Stimulated activated CD4-positive, alpha-beta T cell treated with anti-CD3 and anti-CD28 coated beads, Interleukin-4, amount 100 ng/mL, for 1 hour (primary cell): ENCODE measurements around the gene C3orf18.

Source experiments
- DNase-seq: peaks from one replicate; pipeline ENCODE4 v3.0.0-alpha.2; 2020

C3orf18 gene

DNA sequence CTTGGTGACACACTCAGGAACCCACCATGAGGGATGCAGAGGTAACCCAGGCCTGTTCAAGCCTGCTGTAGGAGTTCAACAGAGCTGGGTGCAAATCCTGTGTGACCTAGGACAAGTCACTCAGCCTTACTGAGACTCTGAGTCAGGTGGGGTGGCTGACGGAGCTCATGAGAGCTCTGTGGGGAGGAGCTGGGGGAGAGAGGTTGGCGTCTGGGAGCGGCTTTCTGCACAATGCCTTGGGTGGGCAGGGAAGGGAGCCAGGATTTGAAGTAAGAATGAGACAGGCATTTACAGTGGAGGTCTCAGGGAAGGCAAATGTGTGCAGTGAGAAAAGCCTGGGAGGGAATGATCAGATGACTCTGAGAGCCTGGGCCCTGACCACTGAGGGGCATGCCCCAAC lies 18.3 kb downstream of the C3orf18 start:
- DNase-seq = no peak

DNA sequence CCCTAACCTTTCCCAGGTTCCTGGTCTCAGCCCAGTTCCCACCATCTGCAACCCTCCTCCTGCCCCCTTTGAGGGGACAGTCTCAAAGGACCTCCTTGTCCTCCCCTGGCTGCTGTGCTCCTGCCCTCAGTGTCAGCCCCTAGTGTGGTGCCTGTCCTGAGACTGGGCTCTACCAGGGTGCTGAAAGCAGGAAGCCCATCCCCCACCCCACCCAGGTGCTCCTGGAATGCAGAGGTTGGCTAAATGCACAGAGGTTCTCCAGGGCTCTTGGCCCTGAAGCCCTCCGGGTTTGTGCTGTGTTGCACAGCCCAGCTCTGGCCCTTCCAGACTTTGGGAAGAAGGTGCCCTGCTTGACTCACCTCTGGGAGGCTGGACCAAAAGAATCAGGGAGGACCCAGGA lies 21.8 kb downstream of the C3orf18 start:
- no peak for DNase-seq

DNA sequence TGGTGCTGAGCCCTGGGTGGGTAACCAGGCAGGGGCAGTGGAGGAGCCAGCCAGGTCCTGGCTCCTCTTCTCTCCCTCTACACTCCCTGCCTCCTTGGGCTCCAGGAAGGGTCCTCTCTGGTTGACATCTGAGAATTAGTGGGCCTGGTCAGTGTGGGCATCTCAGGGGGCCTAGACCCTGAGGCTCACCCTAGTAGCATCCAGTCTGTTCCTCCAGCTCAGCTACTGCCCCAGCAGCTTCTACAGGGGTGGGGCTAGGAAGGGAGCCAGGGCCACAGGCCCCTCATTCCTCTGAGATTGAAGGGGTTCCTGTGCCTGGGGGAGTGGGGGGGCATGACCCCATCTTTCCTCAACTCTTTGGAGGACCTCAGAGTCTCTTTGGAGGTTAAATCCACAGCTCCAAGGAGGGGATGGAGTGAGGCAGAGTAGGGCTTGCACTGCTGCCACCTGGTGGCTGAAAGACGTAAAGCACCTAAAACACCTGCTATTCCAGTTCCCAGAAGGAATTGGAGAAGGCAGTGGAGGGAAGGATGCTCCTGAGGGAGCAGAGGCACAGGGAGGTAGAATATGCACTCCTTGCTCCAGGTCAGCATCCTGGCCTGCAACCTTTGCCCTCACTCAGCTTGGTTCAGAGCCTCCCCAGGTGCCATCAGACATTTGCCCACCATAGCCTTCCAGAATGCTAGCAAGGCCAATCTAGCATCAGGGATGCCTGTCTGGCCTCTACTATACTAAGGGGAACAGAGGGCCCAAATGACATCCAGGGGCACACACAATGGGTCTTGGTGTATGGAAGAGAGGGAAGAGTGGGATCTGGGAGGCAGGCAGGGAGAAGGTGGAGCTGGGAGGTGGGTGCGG lies 25.1 kb downstream of the C3orf18 start:
- DNase-seq = peak; percentile 60

DNA sequence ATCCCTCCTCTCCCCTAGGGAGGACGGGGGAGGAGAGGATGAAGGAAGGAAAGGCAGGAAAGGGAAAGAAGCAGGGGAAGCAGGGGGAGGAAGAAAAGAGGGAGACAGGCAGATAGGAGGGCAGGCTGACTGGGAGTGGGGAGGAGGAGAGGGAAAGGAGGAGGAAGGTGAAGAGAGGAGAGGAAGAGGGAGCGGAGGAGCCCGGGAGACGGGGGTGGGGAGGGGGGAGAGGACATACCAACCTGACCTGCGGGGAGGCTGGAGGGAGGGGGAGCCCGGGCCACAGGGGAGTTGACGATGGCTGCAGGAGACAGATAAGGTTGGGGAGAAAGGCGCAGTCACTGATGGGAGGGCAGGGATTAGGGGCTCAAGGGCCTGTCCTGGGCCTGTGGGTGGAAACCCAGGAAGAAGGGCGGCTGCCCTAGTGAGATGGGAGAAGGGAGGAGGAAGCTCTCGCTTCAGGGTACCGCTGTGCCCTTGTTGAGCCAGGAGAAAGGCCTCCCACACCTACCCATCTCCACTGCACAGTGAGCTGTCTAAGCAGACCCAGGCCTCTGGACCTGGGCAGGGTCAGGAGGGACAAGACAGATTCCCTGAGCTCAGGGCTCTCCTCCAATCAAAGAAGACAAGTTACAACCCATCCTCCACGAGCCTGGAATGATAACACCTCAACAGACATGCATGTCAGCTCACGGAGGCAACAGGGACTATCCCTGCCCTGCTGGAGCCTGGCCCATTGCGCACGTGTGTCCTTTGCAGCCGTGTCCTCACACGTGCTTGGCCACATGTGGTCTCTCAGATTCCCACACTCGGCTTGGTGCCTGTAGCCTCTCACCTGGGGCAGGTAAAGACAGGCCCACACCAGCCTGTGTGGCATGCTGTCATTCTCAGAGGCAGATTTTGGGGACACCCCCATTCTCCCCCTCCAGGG lies 27.9 kb downstream of the C3orf18 start:
- no peak for DNase-seq

DNA sequence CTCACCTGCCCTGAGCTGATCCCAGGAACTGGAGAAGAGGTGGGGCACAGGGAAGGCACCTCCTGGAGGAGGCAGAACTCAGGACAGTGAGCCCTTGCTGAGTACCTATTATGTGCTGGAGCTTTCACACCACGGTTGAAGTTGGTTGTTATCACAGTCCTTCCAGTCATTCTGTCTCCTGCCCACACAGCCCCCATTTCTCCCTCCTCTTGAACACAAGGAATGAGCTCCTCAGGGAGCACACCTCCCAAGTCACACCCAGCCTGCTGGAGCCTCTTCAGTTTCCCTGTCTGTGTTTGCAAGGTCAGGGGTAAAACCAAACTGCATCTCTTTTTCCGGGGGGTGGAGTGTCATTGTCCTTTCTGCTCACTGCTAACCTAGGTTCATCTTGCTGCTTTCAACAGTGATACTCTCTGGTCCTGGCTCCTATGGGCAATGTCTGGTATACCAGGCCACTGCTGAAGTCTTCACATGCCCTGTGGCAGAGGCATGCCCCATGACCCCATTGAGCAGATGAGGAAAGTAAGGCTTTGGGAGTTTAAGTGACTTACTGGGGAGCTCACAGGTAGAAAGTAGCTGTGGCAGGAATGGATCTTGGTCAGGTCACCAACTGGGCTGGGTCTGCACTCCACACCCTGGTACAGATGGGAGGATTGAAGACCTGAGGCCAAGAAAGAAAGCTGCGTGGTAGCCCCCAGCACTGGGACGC lies 30.0 kb downstream of the C3orf18 start:
- DNase-seq = no peak

DNA sequence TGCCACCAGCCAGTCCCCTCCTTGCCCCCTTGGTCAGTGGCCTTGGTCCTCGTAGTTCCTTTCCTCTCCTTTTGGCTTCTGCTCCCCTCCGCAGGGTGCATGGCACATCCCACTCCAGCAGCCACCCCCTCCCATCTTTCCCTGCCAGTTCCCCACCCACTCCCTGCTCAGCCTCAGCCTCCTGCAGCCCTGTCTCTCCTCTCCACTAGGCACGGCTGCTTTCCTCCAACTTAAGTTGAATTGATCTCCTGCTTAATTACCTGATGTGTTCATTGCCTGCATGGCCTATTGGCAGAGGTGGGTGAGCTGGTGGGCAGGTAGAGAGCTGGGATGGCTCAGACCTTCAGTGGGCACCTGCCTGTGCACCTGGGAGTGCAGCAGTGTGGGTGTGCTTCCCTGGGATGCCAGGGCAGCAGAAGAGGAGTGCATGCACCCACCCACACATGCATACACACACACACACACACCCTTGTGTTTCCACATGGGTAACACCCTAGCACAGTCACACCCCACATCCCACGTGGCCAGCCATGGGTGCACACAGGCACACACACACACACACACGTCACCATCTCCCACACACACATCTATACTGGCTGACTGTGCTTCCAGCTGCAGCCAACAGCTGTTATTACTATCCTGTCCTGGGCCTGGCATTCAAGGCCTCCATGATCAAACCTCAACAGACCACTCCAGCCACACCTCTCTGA lies 30.9 kb downstream of the C3orf18 start:
- DNase-seq = no peak

DNA sequence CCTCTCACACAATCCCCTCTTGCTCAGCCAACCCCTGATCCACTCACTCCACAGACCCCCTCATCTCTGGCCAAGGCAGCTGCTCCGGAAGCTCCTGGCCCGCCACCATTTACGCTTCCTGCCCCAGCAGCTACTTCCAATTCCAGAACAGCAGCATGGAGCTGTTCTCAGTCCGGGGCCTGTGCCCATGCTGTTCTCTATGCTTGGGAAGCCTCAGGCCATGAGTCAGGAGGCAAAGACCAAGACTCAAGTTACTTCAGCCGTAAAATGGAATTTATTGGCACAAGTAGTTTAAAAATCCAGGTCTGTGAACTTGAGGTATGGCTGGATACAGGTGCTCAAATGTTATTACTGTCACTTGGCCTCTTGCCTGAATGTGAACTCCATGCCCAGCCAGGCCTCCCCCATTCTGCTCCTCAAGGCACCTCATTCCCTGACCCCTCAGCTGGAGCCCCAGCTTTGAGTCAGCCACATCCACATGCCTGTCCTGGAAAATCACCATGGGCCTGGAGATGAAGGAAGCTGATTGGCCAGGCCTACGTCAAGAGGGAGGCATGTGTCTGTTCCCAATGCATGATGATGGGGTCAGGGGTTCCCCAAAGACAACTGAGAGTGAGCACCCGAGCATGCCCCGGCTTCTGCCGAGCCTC lies 32.7 kb downstream of the C3orf18 start:
- DNase-seq = no peak

DNA sequence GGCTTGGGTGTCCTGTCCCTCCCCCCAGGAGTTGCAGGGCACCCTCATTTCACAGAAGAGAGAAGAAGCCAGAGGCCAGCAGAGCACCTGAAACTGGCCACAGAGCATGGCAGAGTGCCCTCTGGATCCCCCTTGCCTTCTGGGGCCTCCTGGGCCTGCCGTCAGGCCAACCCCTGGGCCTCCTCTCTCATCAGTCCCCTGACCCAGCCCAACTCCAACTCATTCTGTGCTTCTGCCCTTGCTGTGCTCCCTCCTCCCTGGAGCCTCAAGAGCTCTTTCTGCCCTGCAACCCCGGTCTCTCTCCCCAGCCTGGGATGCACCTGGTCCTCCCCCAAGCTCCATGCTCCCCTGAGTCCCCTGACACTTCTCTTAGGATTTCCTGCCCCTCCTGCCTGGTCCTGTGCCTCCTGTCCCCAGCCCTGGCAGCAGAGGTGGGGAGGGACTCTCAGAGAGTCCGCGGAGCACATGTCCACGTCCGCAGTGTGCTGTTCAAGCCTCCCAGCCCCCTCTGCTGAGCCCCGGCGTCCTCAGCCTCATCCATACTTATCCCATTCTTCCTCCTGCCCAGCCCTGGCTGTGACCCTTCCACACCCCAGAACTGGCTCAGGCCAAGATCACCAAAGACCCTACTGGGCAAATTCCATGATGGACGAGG lies 33.6 kb downstream of the C3orf18 start:
- DNase-seq = no peak

DNA sequence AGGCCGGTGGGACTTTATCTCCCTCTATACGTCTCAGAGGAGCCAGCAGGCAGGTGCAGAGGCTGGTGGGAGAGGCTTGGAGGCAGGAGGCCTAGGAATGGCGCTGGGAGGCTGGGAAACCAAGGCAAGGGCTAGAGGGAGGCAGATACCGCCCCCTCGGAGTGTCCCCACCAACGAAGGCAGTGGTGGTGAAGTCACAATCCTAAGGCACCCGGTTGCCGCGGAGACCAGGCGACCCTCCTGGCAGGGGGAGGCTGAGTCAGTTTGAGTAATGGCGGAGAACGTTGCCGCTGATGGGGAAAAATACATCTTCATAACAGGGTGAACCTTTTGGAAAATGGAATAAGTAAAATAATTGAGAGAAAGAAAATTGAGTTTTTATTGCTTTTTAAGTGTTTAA lies 34.2 kb downstream of the C3orf18 start:
- no peak for DNase-seq

DNA sequence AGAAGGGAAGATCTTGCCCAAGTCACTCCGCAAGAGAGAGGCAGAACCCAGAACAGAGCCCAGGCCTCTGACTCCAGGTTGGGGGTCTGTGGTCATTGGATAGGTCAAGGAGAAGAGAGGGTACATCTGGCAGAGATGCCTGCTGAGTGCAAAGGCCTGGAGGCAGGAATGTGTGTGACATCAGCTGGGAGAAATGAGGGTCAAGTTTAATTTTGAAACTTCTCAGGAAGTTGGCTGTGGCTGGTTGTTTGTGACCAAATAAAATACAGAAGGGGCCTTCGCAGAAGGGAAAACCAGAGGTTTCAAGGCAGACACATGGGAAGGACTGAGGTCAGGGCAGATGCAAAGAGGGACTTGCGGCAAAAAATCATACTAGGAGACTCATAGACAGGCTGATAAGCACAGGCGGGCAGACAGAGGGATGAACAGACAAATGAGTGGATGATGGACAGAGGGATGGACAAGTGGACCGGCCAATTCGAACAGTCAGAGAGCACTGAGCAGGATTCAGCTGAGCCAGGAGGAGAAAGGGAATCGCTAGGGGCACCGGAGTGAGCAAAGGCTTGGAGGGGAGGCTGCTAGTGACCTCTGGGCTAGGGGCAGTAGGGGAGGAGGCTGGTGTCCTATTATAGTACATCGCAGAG lies 35.4 kb downstream of the C3orf18 start:
- no peak for DNase-seq

DNA sequence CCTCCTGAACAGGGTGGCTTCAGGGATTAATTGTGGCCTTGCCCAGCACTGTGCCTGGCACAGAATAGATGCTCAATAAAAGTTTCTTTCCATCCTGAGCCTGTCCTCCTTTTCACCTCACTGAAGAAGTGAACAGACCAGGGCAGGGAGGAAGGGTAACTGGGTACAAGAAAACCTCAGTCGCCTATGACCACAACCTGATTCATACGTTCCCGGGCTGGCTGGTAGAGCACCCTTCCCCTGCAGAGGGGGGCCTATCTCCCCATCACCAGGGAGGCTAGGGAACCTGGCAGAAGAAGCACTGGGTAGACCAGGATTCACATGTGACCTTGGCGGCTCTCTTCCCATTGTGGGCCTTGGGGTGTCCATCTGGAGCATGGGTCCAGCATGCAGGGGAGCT lies 36.3 kb downstream of the C3orf18 start:
- no peak for DNase-seq

DNA sequence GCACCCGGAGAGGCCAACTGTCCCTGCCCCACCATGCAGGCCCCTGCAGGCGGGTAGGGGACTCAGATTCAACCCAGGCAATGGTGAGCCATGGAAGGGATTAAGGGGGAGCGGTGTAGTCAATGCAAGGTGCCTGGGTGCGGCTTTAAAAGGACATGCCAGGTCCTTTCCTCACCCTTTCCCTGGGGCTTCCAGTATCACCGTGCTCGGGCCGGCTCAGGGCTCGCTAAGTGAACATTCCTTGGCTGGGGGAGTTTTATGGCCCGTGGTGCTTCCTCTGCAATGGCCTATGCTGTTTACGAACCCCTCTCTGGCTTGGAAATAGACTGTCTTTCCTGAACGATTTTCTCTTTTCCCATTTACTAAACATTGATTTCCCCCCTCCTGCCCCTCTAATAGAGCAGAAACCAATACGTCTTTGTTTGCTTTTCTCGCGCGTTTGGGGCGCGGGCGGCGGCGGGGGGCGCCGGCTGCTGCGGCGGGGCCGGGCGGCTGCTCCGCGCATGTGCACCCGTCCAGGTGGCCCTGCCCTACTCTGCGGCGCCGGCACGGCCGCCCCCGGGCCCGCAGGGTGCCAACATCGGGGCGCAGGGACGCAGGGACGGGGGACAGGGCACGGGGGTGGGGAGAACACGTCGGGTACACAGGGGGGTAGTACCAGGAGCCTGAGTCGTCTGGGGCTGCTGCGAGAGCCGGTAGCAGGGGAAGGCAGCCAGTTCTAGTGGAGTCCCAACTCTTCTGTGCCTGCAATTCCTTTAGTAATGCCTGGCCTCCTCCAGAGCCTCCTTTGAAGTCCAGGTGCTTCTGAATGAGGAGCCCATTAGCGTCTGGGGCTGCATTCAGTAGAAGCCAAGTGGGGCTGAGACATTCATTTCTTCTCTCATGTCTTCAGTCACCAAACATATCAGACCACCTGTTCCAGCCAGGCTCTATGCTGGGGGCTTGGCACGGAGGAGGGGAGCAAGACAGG lies 37.3 kb downstream of the C3orf18 start:
- DNase-seq = no peak

DNA sequence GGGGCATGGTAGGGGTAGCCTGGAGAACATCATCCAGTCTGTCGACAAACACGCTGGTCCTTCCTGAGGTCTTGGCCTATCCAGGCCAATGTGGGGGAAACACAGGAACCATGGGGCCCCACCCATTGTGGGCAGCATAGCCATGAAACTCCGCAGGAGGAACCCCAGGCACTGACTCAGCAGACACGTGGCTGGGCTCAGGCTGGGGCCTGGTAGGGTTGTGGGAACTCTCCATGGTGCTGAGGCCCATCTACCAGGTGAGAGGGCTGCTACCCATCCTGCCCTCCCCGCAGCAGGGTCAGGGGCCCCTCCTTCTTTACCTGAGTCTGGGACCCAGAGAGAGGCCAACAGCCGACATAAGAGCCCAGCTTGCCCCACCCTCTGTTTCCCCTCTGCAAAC lies 41.6 kb downstream of the C3orf18 start:
- peak; percentile 58 for DNase-seq

DNA sequence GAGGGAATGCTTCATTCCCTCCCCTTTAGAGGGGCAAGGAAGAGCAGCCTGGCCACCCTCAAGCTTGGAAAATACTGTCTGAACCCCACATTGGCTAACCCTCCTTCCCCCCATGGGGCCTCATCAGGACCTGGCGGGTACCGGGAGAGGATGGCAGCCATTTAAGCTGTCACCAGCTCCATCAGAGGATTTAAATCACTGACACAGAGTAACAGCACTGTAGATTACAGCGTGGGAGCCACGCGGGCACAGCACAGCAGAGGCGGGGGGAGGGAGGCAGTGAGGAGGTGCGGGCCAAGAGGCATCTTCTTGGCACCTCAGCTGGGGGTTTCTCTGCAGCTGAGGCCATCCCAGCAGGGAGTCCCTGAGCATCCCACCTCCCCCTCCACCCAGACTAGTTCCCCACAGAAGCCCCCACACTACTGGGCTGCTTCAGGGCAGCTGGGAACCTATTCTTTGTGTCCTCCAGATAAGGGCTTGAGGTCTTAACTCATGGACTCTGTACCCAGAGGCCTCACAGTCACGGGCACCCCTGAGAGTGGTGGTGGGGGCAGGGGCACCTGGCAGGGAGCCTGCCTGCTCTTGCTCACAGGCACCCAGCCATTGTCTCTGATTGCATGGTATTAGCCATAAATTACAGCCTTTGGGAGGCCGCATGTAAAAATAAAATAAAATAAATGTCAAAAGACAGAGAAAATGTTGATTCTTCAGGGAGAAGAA lies 42.2 kb downstream of the C3orf18 start:
- DNase-seq = no peak

DNA sequence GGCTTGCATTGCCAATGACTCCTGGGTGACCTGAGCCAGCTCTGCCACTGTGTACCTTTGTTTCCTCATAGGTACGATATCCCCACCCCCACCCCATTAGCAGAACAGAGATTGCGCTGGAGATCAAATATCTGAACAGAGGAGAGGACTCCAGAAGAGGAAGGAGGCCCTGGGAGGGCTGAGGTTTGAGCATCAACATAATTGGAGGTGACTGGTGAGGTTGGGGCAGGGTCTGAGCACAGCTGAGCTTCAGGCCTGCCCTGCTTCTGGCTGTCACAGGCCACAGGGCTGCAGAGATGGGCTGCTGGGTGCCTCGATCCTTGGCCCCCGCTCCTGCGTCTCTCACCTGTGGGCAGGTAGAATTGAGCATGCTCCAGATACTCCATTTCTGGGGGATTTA lies 42.8 kb downstream of the C3orf18 start:
- DNase-seq = no peak

DNA sequence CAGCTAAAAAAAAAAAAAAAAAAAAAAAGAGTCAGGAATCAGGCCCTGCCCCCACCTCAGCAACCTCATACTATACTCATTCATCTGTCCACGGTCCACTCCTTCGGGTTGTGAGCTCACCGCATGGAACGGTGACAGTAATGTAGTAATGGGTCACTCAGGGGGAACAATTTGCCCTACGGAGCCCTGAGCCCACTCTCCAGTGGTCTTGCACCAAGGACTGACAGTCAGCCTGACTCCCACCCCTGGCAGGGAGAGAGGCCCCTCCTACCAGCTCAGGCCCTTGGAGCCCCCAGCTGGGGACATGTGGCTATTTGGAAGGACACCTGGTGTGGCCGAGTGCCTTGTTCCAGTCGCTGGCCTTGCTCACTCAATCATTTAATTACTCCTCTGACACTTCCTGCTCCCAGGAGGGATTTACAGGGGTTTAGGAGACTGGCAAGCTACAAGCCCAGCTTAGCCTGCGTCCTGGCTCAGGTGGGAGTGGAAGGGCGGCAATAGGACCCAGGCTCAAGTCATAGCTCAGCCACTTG lies 44.2 kb downstream of the C3orf18 start:
- no peak for DNase-seq

DNA sequence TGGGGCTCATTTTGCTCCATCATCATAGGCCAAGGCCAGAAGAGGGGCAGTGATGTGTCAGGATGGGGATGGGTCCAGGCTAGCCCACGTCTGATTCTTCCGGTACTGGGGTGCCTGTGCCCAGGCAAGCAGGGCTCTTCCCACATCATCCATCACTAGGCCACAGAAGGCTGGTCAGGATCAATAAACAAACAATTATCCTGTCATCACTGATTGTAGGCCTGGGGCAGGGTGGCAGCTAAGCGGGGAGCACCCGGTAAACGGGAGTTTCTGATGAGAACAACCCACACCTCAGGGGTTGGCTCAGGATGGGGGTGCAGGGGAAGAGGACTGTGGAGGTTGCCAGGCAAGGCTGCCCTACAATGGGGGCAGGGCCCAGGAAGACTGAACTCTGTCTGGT lies 46.0 kb downstream of the C3orf18 start:
- no peak for DNase-seq

DNA sequence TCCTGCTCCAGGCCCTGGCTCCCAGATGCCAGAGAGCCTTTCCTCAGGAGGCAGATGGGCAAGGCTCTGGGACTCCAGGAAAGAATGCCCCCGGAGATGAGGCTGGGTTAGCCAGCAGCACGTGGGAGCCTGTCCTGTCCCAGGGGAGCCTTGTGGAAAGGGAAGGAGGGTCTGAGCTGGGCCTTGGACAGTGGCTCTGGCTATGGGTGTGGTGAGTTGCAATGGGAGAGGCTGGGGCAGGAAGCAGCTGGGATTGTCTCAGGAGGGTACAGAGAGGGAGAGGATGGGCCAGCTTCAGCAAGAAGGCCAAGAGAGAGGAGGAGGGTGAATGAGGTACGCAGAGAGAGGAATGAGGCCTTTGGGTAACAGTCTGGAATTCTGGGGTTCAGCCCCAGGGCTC lies 46.7 kb downstream of the C3orf18 start:
- DNase-seq = no peak
